Fibroblast of peridontal ligament (primary cell): ENCODE results near the gene AK4.

Experiments used
- DNase-seq: peaks from one replicate; pipeline ENCODE4 v3.0.0-alpha.2; 2010; ENCODE audit errors: extremely low read depth

AK4 gene

DNA sequence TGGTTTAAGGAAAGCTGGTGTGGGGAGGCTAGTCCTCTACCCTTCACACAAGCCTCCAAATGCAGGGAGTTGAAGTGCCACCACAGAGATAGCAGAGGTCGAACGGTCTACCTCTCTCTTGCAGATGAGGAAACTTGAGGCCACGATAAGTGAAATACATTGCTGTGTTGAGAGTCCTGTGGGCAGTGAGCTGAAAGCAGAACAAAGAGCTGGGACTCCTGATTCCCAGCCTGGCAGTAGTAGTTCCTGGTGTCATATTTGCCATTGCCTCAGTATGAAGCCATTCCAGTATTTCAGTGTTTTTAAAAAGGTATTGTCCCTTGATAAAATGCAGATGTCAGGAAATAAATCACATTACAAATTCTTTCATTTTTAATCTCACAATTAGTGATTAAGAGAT lies 28.6 kb downstream of the AK4 start:
- DNase-seq, result no peak

DNA sequence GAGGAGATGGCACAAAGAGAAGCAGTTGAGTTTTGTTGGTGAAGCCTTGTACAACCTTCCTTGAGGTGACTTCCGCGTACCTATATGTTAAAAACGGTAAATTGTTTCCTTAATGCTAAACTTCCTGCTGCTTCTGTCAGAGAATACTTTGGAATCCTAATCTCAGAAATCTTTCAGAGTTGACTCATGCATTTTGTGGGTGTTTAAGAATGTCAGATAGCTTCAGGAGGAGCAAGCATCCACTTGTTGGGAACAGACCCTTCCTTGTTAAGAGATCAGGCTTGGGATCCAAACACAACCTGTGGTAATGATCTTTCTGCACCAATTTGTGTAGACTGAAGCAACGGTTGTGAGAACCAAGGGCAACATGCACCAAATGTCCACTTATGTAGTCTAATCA lies 29.5 kb downstream of the AK4 start:
- DNase-seq, result peak; percentile 36

GRCh38 chr1:65178235-65178634 lies 30.2 kb downstream of the AK4 start:
- no peak for DNase-seq

DNA sequence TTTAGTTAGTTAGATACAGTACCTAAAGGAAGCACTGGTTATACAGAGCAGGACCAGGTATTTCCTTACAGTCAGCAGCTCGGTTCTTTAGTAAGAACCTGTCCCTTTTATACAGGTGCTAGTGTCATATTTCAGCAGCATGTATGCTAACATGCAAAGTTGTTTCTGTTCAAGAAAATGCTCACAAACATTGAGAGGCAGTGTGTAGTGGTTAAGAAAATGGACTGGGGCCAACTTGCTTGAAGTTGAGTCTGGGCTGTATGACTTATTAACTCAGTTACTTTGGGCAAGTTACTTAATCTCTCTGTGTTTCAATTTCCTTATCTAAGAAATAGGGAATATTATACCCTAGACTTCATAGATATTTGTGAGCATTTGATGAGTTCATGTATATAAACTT lies 31.1 kb downstream of the AK4 start:
- peak; percentile 11 for DNase-seq

- DNase-seq, result no peak
Observed at GRCh38 chr1:65180977-65181376, 33.0 kb downstream of the AK4 start.

DNA sequence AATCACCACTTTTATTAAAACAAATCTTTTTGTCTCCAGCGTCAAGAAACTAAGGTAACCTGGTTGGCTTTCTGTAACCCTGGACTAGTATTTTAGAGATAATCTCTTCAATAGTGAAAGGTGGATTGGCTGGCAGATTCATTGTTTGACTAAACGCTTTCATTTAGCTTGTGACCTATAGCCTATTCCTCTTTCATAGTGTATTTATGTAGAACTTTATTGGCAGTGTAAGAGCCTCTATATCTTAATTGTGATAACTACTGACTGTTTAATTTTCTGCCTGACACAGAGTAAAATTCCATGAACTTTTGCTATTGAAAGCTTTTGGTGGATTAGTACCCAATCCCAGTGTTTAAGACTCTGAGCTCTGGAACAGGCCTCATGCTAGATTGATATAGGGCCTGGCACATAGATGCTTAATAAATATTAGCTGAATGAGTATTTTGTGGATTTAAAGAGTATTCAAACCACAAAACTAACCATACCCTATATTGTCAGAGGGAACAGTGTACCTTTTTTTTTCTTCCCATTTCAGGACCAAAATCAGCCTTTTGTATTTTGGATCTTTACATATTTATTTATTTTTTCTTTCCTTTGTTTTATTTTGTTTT lies 34.8 kb downstream of the AK4 start:
- DNase-seq, result no peak

- peak; percentile 53 for DNase-seq
Observed at GRCh38 chr1:65189576-65190115, 41.6 kb downstream of the AK4 start.

GRCh38 chr1:65190229-65190628 lies 42.2 kb downstream of the AK4 start:
- DNase-seq, result no peak

DNA sequence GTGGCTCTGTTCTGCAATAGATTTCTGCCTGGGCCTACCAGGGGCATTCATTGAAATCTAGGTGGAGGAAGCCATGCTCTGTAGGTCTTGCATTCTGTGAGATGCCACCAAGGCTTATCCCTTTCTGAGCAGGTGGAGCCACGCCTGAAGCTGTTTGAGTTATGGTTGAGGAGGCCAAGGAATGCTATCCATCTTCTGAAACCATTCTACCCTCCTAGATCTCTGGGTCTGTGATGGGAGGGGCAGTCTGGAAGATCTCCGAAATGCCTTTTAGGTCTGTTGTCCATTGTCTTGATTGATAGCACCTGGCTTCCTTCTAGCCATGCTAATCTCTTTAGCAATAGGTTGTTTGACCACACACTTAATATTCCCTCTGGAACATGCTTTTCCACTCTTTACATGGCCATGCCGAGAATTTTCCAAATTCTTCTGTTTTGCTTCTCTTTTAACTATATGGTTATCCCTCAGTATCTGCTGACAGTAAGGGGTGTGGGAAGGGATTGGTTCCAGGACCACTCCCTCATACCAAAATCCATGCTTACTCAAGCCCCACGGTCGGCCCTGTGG lies 45.2 kb downstream of the AK4 start:
- DNase-seq, result no peak

DNA sequence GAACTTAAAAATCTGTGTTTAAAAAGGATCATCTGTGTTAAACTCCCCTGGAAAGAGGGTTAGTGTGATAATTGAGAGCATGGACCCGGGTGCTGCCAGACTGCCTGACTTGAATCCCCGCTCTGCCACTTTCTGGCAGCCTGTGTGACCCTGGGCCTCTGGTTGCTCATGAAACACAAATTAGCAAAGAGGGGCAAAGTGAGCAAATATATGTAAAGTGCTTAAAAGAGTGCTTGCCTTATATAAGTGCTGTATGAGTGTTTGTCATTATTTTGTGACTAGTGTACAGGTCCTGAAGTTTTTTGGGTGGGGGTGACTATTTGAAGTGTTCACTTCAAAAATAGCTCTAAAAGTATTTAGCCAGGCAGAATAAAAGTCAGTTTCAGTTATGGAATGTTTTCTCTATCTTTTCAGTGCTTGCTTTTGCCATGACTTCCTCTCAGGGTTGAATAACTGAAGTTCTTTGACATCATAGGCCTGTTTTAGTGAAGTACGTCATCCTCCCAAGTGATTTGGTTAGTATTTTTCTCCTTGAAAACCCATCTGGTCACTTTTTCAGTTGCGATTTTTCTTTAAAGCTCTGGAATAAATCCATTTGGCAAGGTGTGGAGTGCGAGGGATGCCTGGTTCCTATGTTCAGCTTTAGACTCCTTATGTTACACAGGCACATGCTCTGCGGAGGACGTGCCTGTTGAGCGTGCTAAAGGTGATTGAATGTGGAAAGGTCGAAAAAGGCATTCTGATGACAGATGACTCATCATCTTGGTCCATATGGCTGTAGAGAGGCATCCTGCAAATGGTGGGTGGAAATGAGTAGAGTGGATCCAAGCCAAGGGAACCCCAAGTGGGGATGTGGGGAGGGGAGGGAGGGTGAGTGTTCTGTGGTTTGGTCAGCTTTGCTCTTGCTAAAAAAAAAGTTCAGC lies 47.8 kb downstream of the AK4 start:
- peak; percentile 64 for DNase-seq

DNA sequence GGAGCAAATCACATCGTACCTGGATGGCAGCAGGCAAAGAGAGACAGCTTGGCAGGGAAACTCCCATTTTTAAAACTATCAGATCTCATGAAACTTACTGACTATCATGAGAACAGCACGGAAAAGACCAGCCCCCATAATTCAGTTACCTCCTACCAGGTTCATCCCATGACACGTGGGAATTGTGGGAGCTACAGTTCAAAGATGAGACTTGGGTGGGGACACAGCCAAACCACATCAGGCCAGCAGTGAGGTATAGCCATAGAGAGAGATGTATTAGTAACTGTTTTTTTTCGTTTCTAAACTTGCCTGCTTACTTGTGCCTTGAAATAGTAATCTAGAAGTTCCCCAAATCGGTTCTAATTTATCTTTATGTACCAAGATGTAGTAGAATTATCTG lies 48.9 kb downstream of the AK4 start:
- DNase-seq, result no peak

DNA sequence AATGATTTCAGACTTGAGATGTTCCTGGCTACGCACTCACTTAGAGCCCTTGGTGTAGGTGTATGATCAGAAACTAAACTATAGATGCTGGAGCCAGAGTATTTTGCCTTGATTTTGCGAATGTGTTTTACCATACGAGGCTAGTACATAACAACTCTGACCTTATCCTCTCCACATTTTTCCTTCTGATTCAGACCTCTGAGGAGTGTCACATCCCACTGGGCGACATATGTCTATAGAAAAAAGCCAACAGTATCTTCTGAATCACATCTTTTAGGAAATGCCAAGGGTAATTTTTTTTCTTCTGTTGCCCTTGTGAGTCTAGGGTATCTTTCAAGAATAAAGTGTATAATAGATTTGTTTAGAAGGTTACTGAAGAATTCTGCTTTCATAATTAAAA lies 49.6 kb downstream of the AK4 start:
- no peak for DNase-seq

- peak; percentile 60 for DNase-seq
Observed at GRCh38 chr1:65198096-65198495, 50.1 kb downstream of the AK4 start.

- no peak for DNase-seq
Observed at GRCh38 chr1:65200411-65200810, 52.4 kb downstream of the AK4 start.

- no peak for DNase-seq
Observed at GRCh38 chr1:65206836-65207235, 58.8 kb downstream of the AK4 start.

DNA sequence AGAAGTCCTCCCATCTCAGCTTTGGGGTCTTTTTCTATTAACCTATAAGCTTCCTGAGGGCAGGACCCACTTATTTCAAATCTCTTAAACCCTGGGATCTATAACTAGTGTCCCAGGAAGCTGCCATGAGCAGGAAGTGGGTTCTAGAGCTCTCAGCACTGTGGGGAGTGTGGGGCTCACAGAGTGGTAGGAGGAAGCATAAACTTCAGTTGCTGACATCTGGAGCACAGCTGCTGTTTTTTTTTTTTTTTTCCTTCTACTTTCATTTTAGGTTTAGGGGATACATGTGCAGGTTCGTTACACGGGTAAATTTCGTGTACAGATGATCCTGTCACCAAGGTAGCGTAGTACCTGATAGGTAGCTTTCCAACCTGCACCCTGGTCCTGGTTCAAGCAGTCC lies 59.3 kb downstream of the AK4 start:
- DNase-seq, result peak; percentile 18

GRCh38 chr1:65208563-65208973 lies 60.6 kb downstream of the AK4 start:
- DNase-seq, result no peak

- DNase-seq, result peak; percentile 76
Observed at GRCh38 chr1:65209005-65209885, 61.2 kb downstream of the AK4 start.

- DNase-seq, result no peak
Observed at GRCh38 chr1:65210325-65210724, 62.3 kb downstream of the AK4 start.

- no peak for DNase-seq
Observed at GRCh38 chr1:65211331-65211730, 63.3 kb downstream of the AK4 start.

GRCh38 chr1:65213271-65214023 lies 65.4 kb downstream of the AK4 start:
- DNase-seq, result no peak
